K562 (cell line): ENCODE data around the gene EIF2S1. TPM values are rescaled to one million over a fixed set of nuclear protein-coding genes. Genes with fewer than 3 reads are reported as not detected.

Experiments
- ATAC-seq: fragments of 200-7000 bp; cut with Tn5 transposase; 3 replicates; pipeline ENCODE4 v1.9.1; 2020; ENCODE audit warnings: moderate library complexity
- BruUV-seq: library from RNA; stranded (reverse); fragments of 400-500 nt; replicated peaks from 2 replicates; lab custom pipeline; 2021; lab: Mats Ljungman, UMichigan
- CTCF ChIA-PET: fragments of 300-600 bp; formaldehyde crosslinking; extraction: SDS; loops from one replicate; lab custom pipeline; 2021; ENCODE audit warnings: low intra/inter-chr PET ratio; lab: Yijun Ruan, JAX
- POLR2A ChIA-PET: fragments of 300-600, 350-650 bp; sonication (Branson Sonifier 250); formaldehyde crosslinking; extraction: SDS; loops from one replicate; lab custom pipeline; 2021; ENCODE audit warnings: antibody characterized with exemption, inconsistent platforms; lab: Yijun Ruan, JAX
- DNase-seq, 4 experiments: peaks; one replicate each; pipeline versions ENCODE4 v3.0.0 to v3.0.0-alpha.2; 2011 to 2018; ENCODE audit warnings: low spot score in 3 of 4, mixed read lengths in 3 of 4; ENCODE audit errors: extremely low read depth in 1 of 4
- FAIRE-seq: peaks from 2 replicates; lab custom pipeline; 2011; peaks lifted over from hg19 to GRCh38; lab: Jason Lieb, UNC
- H2AFZ ChIP-seq: 2 replicates; pipeline ENCODE4 v1.6.0; 2011; ENCODE audit warnings: low read depth, low read length, control low read depth, inconsistent platforms
- H3K27ac ChIP-seq: fragments of 200-600 bp; 3 replicates; pipeline ENCODE4 v1.8.0; 2011; ENCODE audit warnings: low read depth, mild to moderate bottlenecking, control low read depth, inconsistent platforms, low read length, moderate library complexity, mixed read lengths; ENCODE audit errors: extremely low read depth
- H3K27me3 ChIP-seq, 2 experiments: fragments of 300-600 bp in 1 of 2; 2 replicates in 1 of 2; 3 replicates in 1 of 2; pipeline versions ENCODE4 v1.6.0 to v1.8.0; 2011; ENCODE audit warnings: inconsistent platforms in 2 of 2, low read length in 2 of 2, mild to moderate bottlenecking in 1 of 2, mixed read lengths in 1 of 2, moderate library complexity in 1 of 2; ENCODE audit not compliant: control insufficient read depth in 2 of 2, insufficient read depth in 2 of 2
- H3K36me3 ChIP-seq: fragments of 300-600 bp; 3 replicates; pipeline ENCODE4 v1.8.0; 2011; ENCODE audit warnings: mild to moderate bottlenecking, low read length, inconsistent platforms; ENCODE audit not compliant: control insufficient read depth, insufficient read depth
- H3K4me1 ChIP-seq, 2 experiments: fragments of 200-600 bp in 1 of 2; replicated peaks in 1 of 2; 2 replicates in 1 of 2; 3 replicates in 1 of 2; pipeline versions ENCODE4 v1.5.1 to v1.8.0; 2011; ENCODE audit warnings: inconsistent platforms in 2 of 2, low read length in 2 of 2, mild to moderate bottlenecking in 1 of 2, mixed read lengths in 1 of 2, moderate library complexity in 1 of 2; ENCODE audit not compliant: control insufficient read depth in 2 of 2, insufficient read depth in 2 of 2
- H3K4me2 ChIP-seq: 2 replicates; pipeline ENCODE4 v1.6.1; 2011; ENCODE audit warnings: low read length, control low read depth, inconsistent platforms, mixed read lengths; ENCODE audit not compliant: insufficient read depth
- H3K4me3 ChIP-seq: fragments of 200-600 bp; sonication (generic), shearing (Covaris generic); 2 replicates; pipeline ENCODE4 v1.5.1; 2016; ENCODE audit warnings: control low read depth, inconsistent platforms
- H3K79me2 ChIP-seq: fragments of 200-600 bp; 3 replicates; pipeline ENCODE4 v1.8.0; 2011; ENCODE audit warnings: low read length, inconsistent platforms; ENCODE audit not compliant: control insufficient read depth, insufficient read depth
- H3K9ac ChIP-seq, 2 experiments: 2 replicates each; pipeline versions ENCODE4 v1.6.0 to v1.6.1; 2011; ENCODE audit warnings: low read depth in 2 of 2, low read length in 2 of 2, control low read depth in 1 of 2, inconsistent platforms in 1 of 2, mild to moderate bottlenecking in 1 of 2, mixed read lengths in 1 of 2; ENCODE audit not compliant: insufficient read depth in 1 of 2
- H3K9me1 ChIP-seq: one replicate; pipeline ENCODE4 v1.6.0; 2011; ENCODE audit warnings: inconsistent platforms, mild to moderate bottlenecking, low read length, moderate library complexity; ENCODE audit not compliant: control insufficient read depth, insufficient read depth
- H3K9me3 ChIP-seq: replicated peaks from 2 replicates; pipeline ENCODE4 v1.5.1; 2011; ENCODE audit warnings: low read depth, low read length, inconsistent platforms; ENCODE audit not compliant: control insufficient read depth, insufficient read depth
- H4K20me1 ChIP-seq: replicated peaks from 2 replicates; pipeline ENCODE4 v1.6.1; 2011; ENCODE audit warnings: low read length, inconsistent platforms, mixed read lengths; ENCODE audit not compliant: control insufficient read depth, insufficient read depth
- ATF6 ChIP-seq: sonication (generic); formaldehyde crosslinking; IDR thresholded peaks from 2 replicates; pipeline ENCODE4 v1.4.0; 2020; ENCODE audit warnings: mild to moderate bottlenecking, missing genetic modification reagents
- MEIS2 ChIP-seq: fragments of 450-650 bp; IDR thresholded peaks from 2 replicates; pipeline ENCODE4 v1.6.1; 2014; ENCODE audit warnings: mild to moderate bottlenecking; ENCODE audit not compliant: partially characterized antibody
- POLR2AphosphoS5 ChIP-seq: IDR thresholded peaks from 2 replicates; pipeline ENCODE4 v1.6.1; 2011; ENCODE audit warnings: mild to moderate bottlenecking, low read depth, low read length, moderate library complexity; ENCODE audit not compliant: control insufficient read depth, insufficient read depth
- TBL1XR1 ChIP-seq, 2 experiments: IDR thresholded peaks; 2 replicates each; pipeline ENCODE4 v1.6.1; 2012; ENCODE audit warnings: improper control_type of control experiment in 2 of 2, low read length in 2 of 2, mild to moderate bottlenecking in 1 of 2
- ZKSCAN1 ChIP-seq: fragments of 150-350 bp; IDR thresholded peaks from 2 replicates; pipeline ENCODE4 v1.6.1; 2016; ENCODE audit warnings: low read depth, low read length
- ZNF696 ChIP-seq: fragments of 250-450 bp; sonication (Bioruptor Pico); conservative IDR thresholded peaks from 2 replicates; pipeline ENCODE4 v1.4.0; 2020; ENCODE audit warnings: mild to moderate bottlenecking, moderate library complexity
- in situ Hi-C: fragments of 300-500 bp; cut with MboI; formaldehyde crosslinking; loops from 4 replicates; pipeline ENCODE4 v1.15.0; 2018; ENCODE audit warnings: inconsistent platforms, mixed read lengths
- intact Hi-C: fragments of 100-400 bp; cut with micrococcal nuclease; formaldehyde crosslinking; loops from 2 replicates; pipeline ENCODE4 v1.14.2; 2022
- polyA plus RNA-seq, 8 experiments: library from polyadenylated mRNA; depleted of rRNA in 4 of 8; stranded (reverse) in 5 of 8; unstranded in 3 of 8; fragments of >200 nt; fragmentation: Nextera tagmentation in 2 of 8; fragmentation: Illumina TruSeq in 1 of 8; extraction: Ambion mirVana in 2 of 8; extraction: Trizol in 1 of 8; gene quantifications; 2 replicates each; pipeline versions ENCODE4 v1.2.1 to v1.2.3, GENCODE V29; 2011 to 2014; ENCODE audit warnings: inconsistent platforms in 1 of 8, missing spikeins in 1 of 8
- total RNA-seq, 7 experiments: library from RNA; depleted of rRNA in 6 of 7; stranded (reverse); fragments of >200 nt in 6 of 7; fragmentation: Illumina TruSeq in 2 of 7; extraction: Trizol in 2 of 7; gene quantifications; 2 replicates each; pipeline versions ENCODE4 v1.2.1 to v1.2.3, GENCODE V29; 2011 to 2021; ENCODE audit warnings: low replicate concordance in 1 of 7
- TF ChIP-seq, protein P1 (sequence below): fragments of 450-650 bp; IDR thresholded peaks from 2 replicates; pipeline ENCODE4 v1.6.1; 2016
- TF ChIP-seq, protein P2 (sequence below), 2 experiments: fragments of 450-650 bp; formaldehyde crosslinking in 1 of 2; IDR thresholded peaks; 2 replicates each; pipeline versions ENCODE4 v1.4.0 to v1.6.1; 2014 to 2020; ENCODE audit warnings: mild to moderate bottlenecking in 2 of 2, borderline replicate concordance in 1 of 2, low read depth in 1 of 2
- TF ChIP-seq, protein P3 (sequence below): sonication (generic); IDR thresholded peaks from 2 replicates; pipeline ENCODE4 v1.6.1; 2016

The EIF2S1 gene
- total and polyA plus RNA-seq, 9 of the 15 experiments (the other 6 are each of a cell fraction or from before 2014, with no cell fraction given), result 216 to 1,018 (median 332) TPM

DNA sequence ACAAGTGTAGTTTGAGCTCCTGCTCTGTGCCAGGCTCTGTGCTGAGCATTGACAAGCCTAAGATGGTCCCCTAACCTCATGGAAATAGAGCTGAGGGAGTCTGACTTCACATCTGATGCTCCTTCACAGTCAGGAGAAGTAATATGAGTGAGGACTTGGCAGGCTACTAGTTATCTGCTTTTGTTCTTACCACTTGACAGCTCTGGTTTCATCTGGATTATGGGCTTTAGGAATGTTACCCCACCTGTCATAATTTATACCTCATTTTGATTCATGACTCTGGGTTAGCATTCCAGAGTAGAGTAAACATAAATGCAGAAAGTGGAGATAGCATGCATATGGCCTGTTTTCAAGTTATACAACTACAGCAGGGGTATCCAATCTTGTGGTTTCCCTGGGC is 41.0 kb upstream of the EIF2S1 start:
- POLR2A ChIA-PET, result no interaction called here
- Histone ChIP-seq H3K9ac (no peak overlapping the region), H3K4me3 (no peak overlapping the region), H3K79me2 (no peaks in the 10 kb centered on the region), H3K36me3 (peaks cover 8% of the 10 kb centered on the region; the same call in 1 of the 3 replicates), H3K27ac (no peak overlapping the region), H3K27me3 (no peaks in the 10 kb centered on the region), H3K9me1 (no peaks in the 10 kb centered on the region), H3K9me3 (no peaks in the 10 kb centered on the region), H3K4me2 (no peak overlapping the region), H2AFZ (no peak overlapping the region), H3K4me1 (no peaks in the 10 kb centered on the region), H4K20me1 (no peaks in the 10 kb centered on the region)
- no TSS peak for BruUV-seq
- DNase-seq (no peak), ATAC-seq (no peak; the same call in 2 of the 3 replicates), FAIRE-seq (no peak)
- TF ChIP-seq TBL1XR1 (IDR thresholded peaks at IDR 0.05; ENCODE audit: low read length in 2 of 2) (no peak), POLR2AphosphoS5 (no peak), ZKSCAN1 (no peak), MEIS2 (peak; percentile 68), ZNF696 (no peak), ATF6 (CRISPR knock-in tag) (no peak)
- TF ChIP-seq, protein P1, sequence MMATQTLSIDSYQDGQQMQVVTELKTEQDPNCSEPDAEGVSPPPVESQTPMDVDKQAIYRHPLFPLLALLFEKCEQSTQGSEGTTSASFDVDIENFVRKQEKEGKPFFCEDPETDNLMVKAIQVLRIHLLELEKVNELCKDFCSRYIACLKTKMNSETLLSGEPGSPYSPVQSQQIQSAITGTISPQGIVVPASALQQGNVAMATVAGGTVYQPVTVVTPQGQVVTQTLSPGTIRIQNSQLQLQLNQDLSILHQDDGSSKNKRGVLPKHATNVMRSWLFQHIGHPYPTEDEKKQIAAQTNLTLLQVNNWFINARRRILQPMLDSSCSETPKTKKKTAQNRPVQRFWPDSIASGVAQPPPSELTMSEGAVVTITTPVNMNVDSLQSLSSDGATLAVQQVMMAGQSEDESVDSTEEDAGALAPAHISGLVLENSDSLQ, result 0 out of 2 replicates have a peak, but pooled peaks have one; percentile 30
- TF ChIP-seq, protein P2, sequence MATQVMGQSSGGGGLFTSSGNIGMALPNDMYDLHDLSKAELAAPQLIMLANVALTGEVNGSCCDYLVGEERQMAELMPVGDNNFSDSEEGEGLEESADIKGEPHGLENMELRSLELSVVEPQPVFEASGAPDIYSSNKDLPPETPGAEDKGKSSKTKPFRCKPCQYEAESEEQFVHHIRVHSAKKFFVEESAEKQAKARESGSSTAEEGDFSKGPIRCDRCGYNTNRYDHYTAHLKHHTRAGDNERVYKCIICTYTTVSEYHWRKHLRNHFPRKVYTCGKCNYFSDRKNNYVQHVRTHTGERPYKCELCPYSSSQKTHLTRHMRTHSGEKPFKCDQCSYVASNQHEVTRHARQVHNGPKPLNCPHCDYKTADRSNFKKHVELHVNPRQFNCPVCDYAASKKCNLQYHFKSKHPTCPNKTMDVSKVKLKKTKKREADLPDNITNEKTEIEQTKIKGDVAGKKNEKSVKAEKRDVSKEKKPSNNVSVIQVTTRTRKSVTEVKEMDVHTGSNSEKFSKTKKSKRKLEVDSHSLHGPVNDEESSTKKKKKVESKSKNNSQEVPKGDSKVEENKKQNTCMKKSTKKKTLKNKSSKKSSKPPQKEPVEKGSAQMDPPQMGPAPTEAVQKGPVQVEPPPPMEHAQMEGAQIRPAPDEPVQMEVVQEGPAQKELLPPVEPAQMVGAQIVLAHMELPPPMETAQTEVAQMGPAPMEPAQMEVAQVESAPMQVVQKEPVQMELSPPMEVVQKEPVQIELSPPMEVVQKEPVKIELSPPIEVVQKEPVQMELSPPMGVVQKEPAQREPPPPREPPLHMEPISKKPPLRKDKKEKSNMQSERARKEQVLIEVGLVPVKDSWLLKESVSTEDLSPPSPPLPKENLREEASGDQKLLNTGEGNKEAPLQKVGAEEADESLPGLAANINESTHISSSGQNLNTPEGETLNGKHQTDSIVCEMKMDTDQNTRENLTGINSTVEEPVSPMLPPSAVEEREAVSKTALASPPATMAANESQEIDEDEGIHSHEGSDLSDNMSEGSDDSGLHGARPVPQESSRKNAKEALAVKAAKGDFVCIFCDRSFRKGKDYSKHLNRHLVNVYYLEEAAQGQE (IDR thresholded peaks at IDR 0.05; ENCODE audit: borderline replicate concordance), result peak; percentile 8; the same call in 1 of the 2 replicates
- TF ChIP-seq, protein P2 (CRISPR knock-in tag; IDR thresholded peaks at IDR 0.05; ENCODE audit: low read depth), result no peak
- TF ChIP-seq, protein P3, sequence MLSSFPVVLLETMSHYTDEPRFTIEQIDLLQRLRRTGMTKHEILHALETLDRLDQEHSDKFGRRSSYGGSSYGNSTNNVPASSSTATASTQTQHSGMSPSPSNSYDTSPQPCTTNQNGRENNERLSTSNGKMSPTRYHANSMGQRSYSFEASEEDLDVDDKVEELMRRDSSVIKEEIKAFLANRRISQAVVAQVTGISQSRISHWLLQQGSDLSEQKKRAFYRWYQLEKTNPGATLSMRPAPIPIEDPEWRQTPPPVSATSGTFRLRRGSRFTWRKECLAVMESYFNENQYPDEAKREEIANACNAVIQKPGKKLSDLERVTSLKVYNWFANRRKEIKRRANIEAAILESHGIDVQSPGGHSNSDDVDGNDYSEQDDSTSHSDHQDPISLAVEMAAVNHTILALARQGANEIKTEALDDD, result 0 out of 2 replicates have a peak, but pooled peaks have one; percentile 47
- in situ Hi-C loops, result no loop called here
- CTCF ChIA-PET, result no interaction called here
- intact Hi-C loops, result no loop called here
